Suppressor macrophage treated with lipopolysaccharide for 1 hour (primary cell): ENCODE measurements around the gene C1orf216.
"Not testable (repeated sequence)": the region's sequence is repeated elsewhere in the genome, so short reads cannot be mapped to it uniquely, and the experiment has no call there.

ENCODE experiments used
- DNase-seq, 3 donors: peaks; one replicate each; pipeline ENCODE4 v3.0.0-alpha.2; 2020 to 2022

Gene C1orf216

GRCh38 chr1:35718492-35719336 lies at the start of gene C1orf216:
TSS of gene C1orf216 (minus strand) at chr1:35718884. CDS start at chr1:35716321, 2,563 bp downstream.
- DNase-seq = peak; percentile 76 to 92 (median 85)

GRCh38 chr1:35764283-35764682 lies 45.6 kb upstream of the C1orf216 start:
- DNase-seq = no peak

- DNase-seq = peak; percentile 10 to 66 (median 58)
These were observed 44.5 kb upstream of the C1orf216 start for GRCh38 chr1:35763201-35763600.

GRCh38 chr1:35762141-35762540 lies 43.5 kb upstream of the C1orf216 start:
- DNase-seq = peak in 2 of 3 donors; percentile 6 to 25

GRCh38 chr1:35756064-35756463 lies 37.4 kb upstream of the C1orf216 start:
- DNase-seq = no peak

- DNase-seq = no peak
These were observed 35.1 kb upstream of the C1orf216 start for GRCh38 chr1:35753626-35754260.

- no peak for DNase-seq
These were observed 29.6 kb upstream of the C1orf216 start for GRCh38 chr1:35748326-35748725.

GRCh38 chr1:35745124-35745730 lies 26.5 kb upstream of the C1orf216 start:
- no peak for DNase-seq

GRCh38 chr1:35737120-35737519 lies 18.4 kb upstream of the C1orf216 start:
- DNase-seq = no peak

- no peak for DNase-seq
These were observed 8.9 kb upstream of the C1orf216 start for GRCh38 chr1:35727434-35728040.

GRCh38 chr1:35726450-35727433 lies 8.1 kb upstream of the C1orf216 start:
- DNase-seq = peak; percentile 58 to 78 (median 74)

- DNase-seq = peak in 2 of 3 donors; percentile 7 to 15
These were observed 6.9 kb upstream of the C1orf216 start for GRCh38 chr1:35725596-35725995.

- DNase-seq = peak; percentile 66 to 82 (median 67)
These were observed 690 bp downstream of the C1orf216 start for GRCh38 chr1:35717911-35718476.

- peak; percentile 78 to 89 (median 86) for DNase-seq
These were observed 3.1 kb downstream of the C1orf216 start for GRCh38 chr1:35715568-35716002.

- DNase-seq = no peak
These were observed 3.6 kb downstream of the C1orf216 start for GRCh38 chr1:35714921-35715567.

GRCh38 chr1:35711098-35711497 lies 7.6 kb downstream of the C1orf216 start:
- DNase-seq = not testable (repeated sequence)

- DNase-seq = no peak
These were observed 9.7 kb downstream of the C1orf216 start for GRCh38 chr1:35708952-35709351.

- no peak for DNase-seq
These were observed 10.2 kb downstream of the C1orf216 start for GRCh38 chr1:35708441-35708921.

GRCh38 chr1:35707601-35708440 lies 10.9 kb downstream of the C1orf216 start:
- peak in 2 of 3 donors; percentile 20 to 48 for DNase-seq
